HG02970 (cell line): ENCODE data around the gene SYNGAP1.
"Not testable (repeated sequence)": the region's sequence is repeated elsewhere in the genome, so short reads cannot be mapped to it uniquely, and the experiment has no call there.

ENCODE experiments used
- ATAC-seq: cut with Tn5 transposase; IDR thresholded peaks from one replicate; pipeline ENCODE4 v1.9.1; 2021; ENCODE audit warnings: mild to moderate bottlenecking, moderate library complexity, moderate number of reproducible peaks; ENCODE audit not compliant: unreplicated experiment, low FRiP score

SYNGAP1 gene

GRCh38 chr6:33419580-33420490 lies at the start of gene SYNGAP1:
Gene SYNGAP1 (plus strand): TSS chr6:33420065. CDS start chr6:33420265, 200 bp downstream.
- ATAC-seq, result no peak

DNA sequence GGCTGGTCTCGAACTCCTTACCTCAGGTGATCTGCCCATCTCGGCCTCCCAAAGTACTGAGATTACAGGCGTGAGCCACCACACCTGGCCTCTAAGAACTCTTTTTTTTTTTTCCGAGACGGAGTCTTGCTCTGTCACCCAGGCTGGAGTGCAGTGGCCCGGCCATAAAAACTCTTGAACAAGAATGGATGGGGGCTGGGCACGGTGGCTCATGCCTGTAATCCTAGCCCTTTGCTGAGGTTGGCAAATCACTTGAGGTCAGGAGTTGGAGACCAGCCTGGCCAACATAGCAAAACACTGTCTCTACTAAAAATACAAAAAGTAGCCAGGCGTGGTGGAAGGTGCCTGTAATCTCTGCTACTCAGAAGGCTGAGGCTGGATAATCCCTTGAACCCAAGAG lies 48.0 kb upstream of the SYNGAP1 start:
- ATAC-seq, result not testable (repeated sequence)

- ATAC-seq, result no peak
These were observed 47.2 kb upstream of the SYNGAP1 start for GRCh38 chr6:33372526-33373123.

DNA sequence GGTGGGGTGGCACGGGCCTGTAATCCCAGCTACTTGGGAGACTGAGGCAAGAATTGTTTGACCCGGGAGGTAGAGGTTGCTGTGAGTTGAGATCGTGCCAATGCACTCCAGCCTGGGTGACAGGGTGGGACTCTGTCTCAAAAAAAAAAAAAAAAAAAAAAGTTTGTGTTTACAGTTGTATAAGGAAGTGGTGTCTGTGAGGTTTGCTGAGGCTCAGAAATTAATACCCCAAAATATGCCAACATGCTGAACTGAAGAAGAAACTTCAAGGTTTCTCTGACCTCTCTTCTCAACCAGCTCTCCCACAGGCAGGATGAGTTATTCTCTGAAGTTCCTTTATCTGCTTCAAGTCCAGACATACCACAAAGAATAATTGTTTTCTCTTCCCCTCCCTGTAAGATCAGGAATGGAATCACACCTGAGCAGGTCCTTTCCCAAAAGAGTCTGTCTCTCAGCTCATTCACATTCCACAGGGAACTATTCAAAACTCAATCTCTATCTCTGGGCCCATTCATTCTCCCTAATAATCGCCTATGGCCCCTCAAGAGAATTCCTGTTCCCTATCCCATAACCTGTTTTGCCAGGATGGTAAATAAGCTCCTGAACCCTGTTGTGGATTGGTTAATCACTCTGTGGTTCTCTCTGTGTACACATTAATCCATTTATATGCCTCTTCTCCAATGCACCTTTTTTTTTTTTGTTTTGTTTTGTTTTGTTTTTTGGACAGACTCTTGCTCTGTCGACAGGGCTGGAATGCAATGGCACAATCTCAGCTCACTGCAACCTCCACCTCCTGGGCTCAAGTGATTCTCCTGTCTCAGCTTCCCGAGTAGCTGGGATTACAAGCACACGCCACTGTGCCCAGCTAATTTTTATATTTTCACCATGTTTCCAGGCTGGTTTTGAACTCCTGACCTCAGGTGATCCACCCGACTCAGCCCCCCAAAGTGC lies 45.6 kb upstream of the SYNGAP1 start:
- ATAC-seq, result no peak

- ATAC-seq, result no peak
These were observed 44.7 kb upstream of the SYNGAP1 start for GRCh38 chr6:33375143-33375671.

GRCh38 chr6:33377171-33377570 lies 42.7 kb upstream of the SYNGAP1 start:
- ATAC-seq, result no peak

DNA sequence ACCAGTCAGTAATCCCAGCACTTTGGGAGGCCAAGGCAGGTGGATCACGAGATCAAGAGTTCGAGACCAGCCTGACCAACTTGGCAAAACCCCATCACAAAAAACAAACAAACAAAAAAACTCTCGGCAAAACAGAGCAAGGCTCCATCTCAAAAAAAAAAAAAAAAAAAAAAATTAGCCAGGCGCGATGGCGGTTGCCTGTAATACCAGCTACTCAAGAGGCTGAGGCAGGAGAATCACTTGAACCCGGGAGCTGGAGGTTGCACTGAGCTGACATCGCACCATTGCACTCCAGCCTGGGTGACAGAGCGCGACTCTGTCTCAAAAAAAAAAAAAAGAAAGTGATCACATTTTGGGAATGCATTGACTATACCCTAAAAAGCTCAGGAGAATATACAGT lies 40.7 kb upstream of the SYNGAP1 start:
- ATAC-seq, result not testable (repeated sequence)

GRCh38 chr6:33380272-33380981 lies 39.4 kb upstream of the SYNGAP1 start:
- no peak for ATAC-seq

- ATAC-seq, result no peak
These were observed 36.3 kb upstream of the SYNGAP1 start for GRCh38 chr6:33383427-33384185.

DNA sequence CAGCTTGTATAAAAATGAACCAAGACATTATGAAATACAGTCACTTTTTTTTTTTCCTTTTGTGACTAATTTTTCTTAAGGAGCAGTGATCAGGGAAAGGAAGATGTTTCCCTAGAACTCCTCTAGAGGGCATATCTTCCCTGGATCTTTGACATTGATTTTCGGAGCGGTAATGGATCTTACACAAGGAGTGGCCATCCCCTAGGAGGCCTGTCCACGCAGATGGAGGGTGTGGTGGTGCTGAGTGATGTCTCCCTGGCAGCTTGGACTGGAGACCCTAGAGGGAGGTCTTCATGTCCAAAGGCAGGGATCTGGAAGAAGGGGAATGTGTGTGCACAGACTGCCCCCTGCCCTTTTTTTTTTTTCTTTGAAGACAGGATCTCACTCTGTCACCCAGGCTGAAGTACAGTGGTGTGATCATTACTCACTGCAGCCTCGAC lies 35.3 kb upstream of the SYNGAP1 start:
- no peak for ATAC-seq

GRCh38 chr6:33390173-33390572 lies 29.7 kb upstream of the SYNGAP1 start:
- ATAC-seq, result no peak

DNA sequence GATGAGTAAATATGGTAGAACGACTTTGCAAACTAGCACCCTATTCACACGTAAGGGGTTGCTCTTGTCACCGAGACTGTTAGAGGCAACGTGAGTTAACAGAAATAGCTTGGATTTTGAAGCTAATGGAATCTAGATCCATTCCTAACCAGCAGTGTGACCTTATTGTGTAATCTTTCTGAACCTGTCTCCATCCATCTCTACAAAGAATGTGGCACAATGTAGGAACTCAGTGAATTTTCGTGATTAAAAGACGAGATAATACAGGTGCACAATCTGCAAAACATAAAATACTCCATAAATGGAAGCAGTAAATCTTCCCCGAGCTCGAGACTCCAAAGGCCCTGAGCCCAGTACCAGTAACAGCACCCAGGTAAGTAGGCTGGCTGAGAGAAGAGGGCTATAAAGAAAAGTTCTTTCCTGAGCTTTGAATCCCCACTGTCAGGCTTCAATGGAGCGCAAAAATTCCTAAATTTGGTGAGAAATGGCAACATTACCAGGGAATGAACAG lies 29.0 kb upstream of the SYNGAP1 start:
- no peak for ATAC-seq

DNA sequence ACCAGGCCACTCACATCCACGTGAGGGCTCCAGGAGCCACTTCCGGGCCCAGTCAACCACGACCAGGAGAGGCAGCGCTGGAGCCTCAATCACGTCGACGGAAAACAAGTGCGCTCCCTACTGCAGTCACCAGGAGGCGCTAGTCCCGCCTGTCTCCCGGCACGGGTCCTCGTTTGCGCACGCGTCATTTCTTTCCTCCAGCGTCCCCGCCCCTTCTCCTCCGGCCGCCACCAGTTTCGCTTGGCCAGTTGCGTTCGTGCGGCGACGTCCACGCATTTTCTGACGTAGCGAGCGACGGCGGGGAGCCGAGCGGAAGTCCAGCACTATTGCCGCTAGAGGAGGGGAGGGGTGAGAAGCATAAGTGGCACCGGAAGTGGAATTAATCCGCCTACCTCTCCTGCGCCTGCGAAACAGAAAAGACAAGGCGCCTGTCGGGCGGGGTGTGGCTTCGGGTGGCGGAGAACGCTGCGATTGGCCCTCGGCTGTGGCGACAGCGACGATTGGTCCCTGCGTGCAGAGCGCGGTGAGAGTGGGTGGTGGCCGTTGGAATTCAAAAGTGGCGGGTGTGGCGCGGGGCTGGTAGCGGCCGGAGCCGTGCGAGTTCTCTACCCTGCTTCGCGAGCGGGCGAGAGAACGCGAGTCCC lies 28.5 kb upstream of the SYNGAP1 start, which contains the start of gene KIFC1:
KIFC1 (plus strand) TSS at position 546 of the 644 bp plus-strand sequence. CDS start 163 bp downstream, outside the sequence.
- peak; percentile 94 for ATAC-seq

DNA sequence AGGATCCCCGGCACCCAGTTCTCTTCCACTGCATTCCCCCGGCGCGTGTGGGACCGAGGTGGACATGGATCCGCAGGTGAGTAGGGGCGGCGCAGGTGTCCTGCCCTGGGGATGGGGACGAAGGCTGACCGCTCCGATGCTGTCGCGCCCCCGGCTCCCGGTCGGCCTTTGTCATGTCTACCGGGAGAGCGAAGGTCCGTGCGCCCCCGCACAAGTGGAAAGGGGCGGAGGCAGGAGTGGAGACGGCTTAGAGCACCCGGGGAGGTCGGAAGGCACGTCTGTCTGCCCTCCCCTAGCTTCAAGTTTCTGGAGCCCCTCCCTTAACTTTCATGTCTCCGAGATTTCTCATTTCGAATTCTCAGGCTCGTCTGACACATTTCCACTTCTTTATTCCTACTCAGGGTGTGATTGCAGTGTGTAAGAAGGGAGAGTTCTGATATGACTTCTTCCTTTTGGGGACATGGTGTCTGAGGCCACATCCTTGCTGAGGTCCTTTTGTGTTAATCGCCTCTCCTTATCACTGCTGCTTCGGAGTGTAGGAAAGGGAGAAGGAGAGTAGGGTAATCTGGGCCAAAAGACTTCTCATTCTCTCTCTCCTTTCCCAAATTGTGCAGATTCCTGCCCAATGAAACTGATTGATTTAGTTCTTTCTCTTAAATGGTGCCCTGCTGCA lies 27.8 kb upstream of the SYNGAP1 start:
- ATAC-seq, result peak; percentile 5

- no peak for ATAC-seq
These were observed 27.3 kb upstream of the SYNGAP1 start for GRCh38 chr6:33392595-33392948.

- no peak for ATAC-seq
These were observed 26.9 kb upstream of the SYNGAP1 start for GRCh38 chr6:33392979-33393378.

GRCh38 chr6:33397541-33397940 lies 22.3 kb upstream of the SYNGAP1 start:
- no peak for ATAC-seq

DNA sequence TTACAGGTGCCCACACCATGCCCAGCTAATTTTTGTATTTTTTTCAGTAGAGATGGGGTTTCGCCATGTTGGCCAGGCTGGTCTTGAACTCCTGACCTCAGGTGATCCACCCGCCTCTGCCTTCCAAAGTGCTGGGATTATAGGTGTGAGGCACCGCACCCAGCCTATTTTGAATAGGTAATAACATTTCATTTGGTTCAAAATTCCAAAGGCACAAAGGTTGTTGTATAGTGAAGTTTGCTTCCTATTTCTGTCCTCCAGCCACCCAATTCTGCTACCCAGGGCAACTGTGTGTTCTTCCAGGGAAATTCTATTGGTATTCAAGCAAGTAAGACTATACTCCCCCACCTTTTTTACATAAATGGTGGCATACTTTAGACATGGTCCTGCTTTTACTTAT lies 21.3 kb upstream of the SYNGAP1 start:
- not testable (repeated sequence) for ATAC-seq
